WERI-Rb-1 (cell line): ENCODE results near the gene BEAN1.

Experiments
- DNase-seq: peaks from one replicate; pipeline ENCODE4 v3.0.0-alpha.2; 2020
- H3K27ac ChIP-seq: fragments of 250-450 bp; sonication (Bioruptor Pico); 2 replicates; pipeline ENCODE4 v1.5.1; 2020; ENCODE audit warnings: mild to moderate bottlenecking, moderate library complexity
- H3K27me3 ChIP-seq: fragments of 250-450 bp; sonication (Bioruptor Pico); 2 replicates; pipeline ENCODE4 v1.5.1; 2021; ENCODE audit warnings: mild to moderate bottlenecking, low read depth, moderate library complexity; ENCODE audit not compliant: insufficient read depth, severe bottlenecking
- H3K36me3 ChIP-seq: fragments of 250-450 bp; sonication (Bioruptor Pico); 2 replicates; pipeline ENCODE4 v1.5.1; 2020; ENCODE audit warnings: mild to moderate bottlenecking, moderate library complexity
- H3K4me3 ChIP-seq: 2 replicates; pipeline ENCODE4 v1.5.1; 2011; ENCODE audit warnings: low read depth, mild to moderate bottlenecking, control low read depth, low read length
- H3K9me3 ChIP-seq: fragments of 250-450 bp; sonication (Bioruptor Pico); 2 replicates; pipeline ENCODE4 v1.5.1; 2021; ENCODE audit warnings: mild to moderate bottlenecking, moderate library complexity; ENCODE audit not compliant: severe bottlenecking
- TF ChIP-seq, protein P1 (sequence below): IDR thresholded peaks from 2 replicates; pipeline ENCODE4 v1.5.1; 2011; ENCODE audit warnings: low read depth, mild to moderate bottlenecking, control low read depth, inconsistent platforms, low read length

BEAN1 gene

DNA sequence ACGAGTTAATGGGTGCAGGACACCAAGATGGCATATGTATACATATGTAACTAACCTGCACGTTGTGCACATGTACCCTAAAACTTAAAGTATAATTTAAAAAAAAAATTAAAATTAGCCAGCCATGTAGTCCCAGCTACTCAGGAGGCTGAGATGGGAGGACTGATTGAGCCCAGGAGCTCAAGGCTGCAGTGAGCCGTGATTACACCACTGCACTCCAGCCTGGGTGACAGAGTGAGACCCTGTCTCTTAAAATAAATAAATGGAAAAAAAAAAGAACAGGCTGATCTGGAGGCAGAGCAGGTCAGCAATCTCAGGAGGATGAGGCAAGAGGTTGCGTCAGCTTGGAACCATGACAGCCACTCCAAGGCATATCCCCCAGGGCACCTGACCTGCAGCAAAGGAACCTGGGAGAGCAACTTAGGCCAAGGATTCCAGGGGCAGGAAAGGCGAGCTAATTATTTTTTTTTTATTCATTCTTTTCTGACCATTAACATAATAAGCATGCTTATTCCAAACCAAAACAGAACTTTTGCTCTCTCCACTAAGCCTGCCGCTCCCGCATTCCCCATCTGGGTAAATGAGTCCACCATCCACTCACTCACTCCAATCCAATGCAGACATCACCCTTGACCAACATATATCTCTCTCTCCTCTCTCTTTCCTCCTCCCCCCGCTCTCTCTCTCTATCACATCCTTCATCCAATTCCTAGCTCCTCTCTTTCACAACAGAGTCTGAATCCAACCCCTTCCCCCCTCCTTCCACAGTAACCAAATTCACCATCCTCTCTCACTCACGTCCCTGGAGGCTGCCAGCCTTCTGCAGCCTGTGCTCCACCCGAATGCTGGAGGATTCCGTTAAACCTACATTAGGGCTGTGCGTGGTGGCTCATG, 75.2 kb downstream of the BEAN1 start:
- H3K4me3 ChIP-seq: no peak overlapping the region
- no peak overlapping the region for H3K27ac ChIP-seq
- H3K36me3 ChIP-seq: no peaks in the 10 kb centered on the region
- no peak for DNase-seq
- TF ChIP-seq, protein P1, sequence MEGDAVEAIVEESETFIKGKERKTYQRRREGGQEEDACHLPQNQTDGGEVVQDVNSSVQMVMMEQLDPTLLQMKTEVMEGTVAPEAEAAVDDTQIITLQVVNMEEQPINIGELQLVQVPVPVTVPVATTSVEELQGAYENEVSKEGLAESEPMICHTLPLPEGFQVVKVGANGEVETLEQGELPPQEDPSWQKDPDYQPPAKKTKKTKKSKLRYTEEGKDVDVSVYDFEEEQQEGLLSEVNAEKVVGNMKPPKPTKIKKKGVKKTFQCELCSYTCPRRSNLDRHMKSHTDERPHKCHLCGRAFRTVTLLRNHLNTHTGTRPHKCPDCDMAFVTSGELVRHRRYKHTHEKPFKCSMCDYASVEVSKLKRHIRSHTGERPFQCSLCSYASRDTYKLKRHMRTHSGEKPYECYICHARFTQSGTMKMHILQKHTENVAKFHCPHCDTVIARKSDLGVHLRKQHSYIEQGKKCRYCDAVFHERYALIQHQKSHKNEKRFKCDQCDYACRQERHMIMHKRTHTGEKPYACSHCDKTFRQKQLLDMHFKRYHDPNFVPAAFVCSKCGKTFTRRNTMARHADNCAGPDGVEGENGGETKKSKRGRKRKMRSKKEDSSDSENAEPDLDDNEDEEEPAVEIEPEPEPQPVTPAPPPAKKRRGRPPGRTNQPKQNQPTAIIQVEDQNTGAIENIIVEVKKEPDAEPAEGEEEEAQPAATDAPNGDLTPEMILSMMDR: no peak
- H3K9me3 ChIP-seq: no peaks in the 10 kb centered on the region
- no peaks in the 10 kb centered on the region for H3K27me3 ChIP-seq

DNA sequence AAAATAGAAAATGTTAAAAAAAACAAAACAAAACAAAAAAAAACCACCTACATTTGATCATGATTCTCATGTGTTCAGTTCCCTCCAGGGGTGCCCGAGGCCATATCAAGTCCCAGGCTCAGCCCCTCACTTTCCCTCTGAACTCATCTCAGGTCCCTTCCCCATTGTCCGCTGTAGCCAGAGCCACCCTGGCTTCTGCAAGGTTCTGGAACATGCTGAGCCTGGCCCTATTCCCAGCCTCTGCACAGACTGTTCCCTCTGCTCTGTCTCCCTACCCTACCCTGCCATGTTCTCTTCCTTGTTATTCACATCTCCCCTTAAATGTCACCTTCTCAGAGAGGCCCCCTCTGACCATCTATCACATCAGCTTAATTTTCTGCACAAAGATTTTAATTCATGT, 75.9 kb downstream of the BEAN1 start:
- Histone ChIP-seq H3K27ac (no peak overlapping the region), H3K9me3 (no peaks in the 10 kb centered on the region), H3K4me3 (no peak overlapping the region), H3K36me3 (no peaks in the 10 kb centered on the region), H3K27me3 (no peaks in the 10 kb centered on the region)
- DNase-seq: no peak
- TF ChIP-seq, protein P1: no peak

DNA sequence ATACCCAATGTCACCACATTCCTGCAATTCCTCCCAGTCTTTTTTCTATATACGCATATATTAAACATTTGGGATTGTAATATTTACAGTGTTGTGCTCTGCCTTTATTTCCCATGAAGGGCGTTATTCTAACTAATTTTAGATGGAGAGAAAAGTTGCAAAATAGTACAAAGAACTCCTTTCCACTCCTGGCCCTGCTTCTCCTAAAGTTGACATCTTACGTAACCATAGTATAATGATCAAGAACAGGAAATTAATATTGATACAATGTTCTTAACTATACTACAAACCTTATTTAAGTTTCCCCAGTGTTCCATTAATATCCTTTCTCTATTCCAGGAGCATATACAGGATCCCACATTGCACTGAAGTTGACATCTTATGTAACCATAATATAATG, 76.5 kb downstream of the BEAN1 start:
- TF ChIP-seq, protein P1: no peak
- Histone ChIP-seq H3K9me3 (no peaks in the 10 kb centered on the region), H3K36me3 (no peaks in the 10 kb centered on the region), H3K27ac (no peak overlapping the region), H3K4me3 (no peak overlapping the region), H3K27me3 (no peaks in the 10 kb centered on the region)
- no peak for DNase-seq

DNA sequence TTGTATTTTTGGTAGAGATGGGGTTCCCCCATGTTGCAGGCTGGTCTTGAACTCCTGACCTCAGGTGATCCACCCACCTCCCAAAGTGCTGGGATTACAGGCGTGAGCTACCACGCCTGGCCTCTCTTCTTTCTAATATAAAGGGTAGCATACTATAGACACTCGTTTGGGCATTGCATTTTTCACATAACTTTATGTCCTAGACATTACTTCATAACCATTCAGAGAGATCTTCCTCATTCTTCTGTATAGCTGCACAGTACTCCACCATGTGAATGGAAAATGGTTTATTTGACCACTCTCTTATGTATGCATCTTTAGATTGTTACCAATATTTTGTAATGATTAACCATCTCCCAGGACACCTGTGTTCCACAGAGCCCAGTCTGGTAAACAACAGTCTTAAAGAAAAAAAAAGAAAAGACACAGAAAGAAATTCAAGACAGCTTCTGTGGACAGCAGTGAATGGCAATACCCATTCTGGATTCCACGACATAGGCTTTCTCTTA, 80.7 kb downstream of the BEAN1 start:
- no peak overlapping the region for H3K27ac ChIP-seq

DNA sequence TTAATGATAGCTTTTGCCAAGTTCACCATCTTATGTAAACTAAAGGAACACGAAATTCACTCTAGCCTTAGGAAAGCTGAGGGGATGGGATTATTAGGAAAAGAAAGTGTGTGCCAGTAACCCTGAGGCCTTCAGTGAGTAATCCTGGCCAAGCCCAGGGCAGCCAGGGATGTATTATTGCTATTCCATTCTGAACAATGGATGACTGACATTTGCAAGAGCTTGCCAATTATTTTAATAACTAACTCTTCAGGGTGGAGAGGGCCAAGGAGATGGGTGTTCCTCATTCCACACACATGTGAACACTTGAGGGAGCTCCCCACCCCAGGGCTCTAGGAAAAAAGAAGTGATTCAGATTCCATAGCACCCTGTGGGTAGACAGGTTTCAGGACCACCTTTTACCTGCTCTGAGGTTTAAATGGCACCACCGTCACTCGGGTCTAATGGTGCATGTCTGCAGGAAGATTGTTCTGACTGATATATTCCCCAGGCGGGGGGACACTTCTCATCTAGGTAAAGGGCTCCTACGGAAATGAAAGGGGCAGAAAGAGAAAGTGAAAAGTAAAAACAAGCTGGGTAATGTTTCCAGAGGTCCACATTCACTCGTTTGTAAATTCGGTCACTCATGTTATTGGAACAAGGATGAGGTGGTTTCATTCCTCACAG, 81.3 kb downstream of the BEAN1 start:
- Histone ChIP-seq H3K9me3 (no peaks in the 10 kb centered on the region), H3K4me3 (no peak overlapping the region), H3K27me3 (no peaks in the 10 kb centered on the region), H3K36me3 (no peaks in the 10 kb centered on the region; the same call in 1 of the 2 replicates), H3K27ac (no peak overlapping the region)
- TF ChIP-seq, protein P1: no peak
- DNase-seq: no peak

More for the DNA sequence above, 80.7 kb downstream of the BEAN1 start:
- H3K4me3 ChIP-seq: no peak overlapping the region
- no peak for DNase-seq
- TF ChIP-seq, protein P1: no peak
- no peaks in the 10 kb centered on the region for H3K27me3 ChIP-seq
- H3K9me3 ChIP-seq: no peaks in the 10 kb centered on the region
- H3K36me3 ChIP-seq: no peaks in the 10 kb centered on the region; the same call in 1 of the 2 replicates
